Amniotic stem cell (primary cell): Measurements from ENCODE around the gene C4BPA.

ENCODE experiments used
- DNase-seq: peaks from one replicate; lab custom pipeline; 2025; lab: John Stamatoyannopoulos, UW

The C4BPA gene

GRCh38 chr1:207191061-207191460, 87.0 kb downstream of the C4BPA start:
- DNase-seq: no peak

- no peak for DNase-seq
These were observed 87.7 kb downstream of the C4BPA start for GRCh38 chr1:207191776-207192175.

GRCh38 chr1:207194197-207194596, 90.2 kb downstream of the C4BPA start:
- no peak for DNase-seq
